Kidney epithelial cell (primary cell): ENCODE data around the gene CFAP299. TPM values are rescaled to one million over a fixed set of nuclear protein-coding genes. Genes with fewer than 3 reads are reported as not detected.
A peak's percentile ranks its signal among the peaks of the same experiment; 100 is the strongest.

Experiments used
- DNase-seq: peaks from one replicate; pipeline ENCODE4 v3.0.0-alpha.2; 2010; ENCODE audit warnings: low read depth
- H3K27me3 ChIP-seq: 2 replicates; pipeline ENCODE4 v1.6.0; 2011; ENCODE audit warnings: low read length; ENCODE audit not compliant: control insufficient read depth, insufficient read depth
- H3K36me3 ChIP-seq: 2 replicates; pipeline ENCODE4 v1.5.1; 2011; ENCODE audit warnings: low read length; ENCODE audit not compliant: control insufficient read depth, insufficient read depth
- H3K4me3 ChIP-seq: 2 replicates; pipeline ENCODE4 v1.5.1; 2011; ENCODE audit warnings: low read depth, mild to moderate bottlenecking, control low read depth, low read length
- total RNA-seq: library from RNA; depleted of rRNA; stranded (reverse); fragments of >200 nt; gene quantifications from 2 replicates; pipeline ENCODE4 v1.2.3, GENCODE V29; 2015
- TF ChIP-seq, protein P1 (sequence below): IDR thresholded peaks from 2 replicates; pipeline ENCODE4 v1.5.1; 2011; ENCODE audit warnings: mild to moderate bottlenecking, moderate library complexity, low read length, control low read depth, inconsistent platforms; ENCODE audit not compliant: insufficient read depth, poor library complexity, severe bottlenecking

The CFAP299 gene
- total RNA-seq, 1 donor from 2014 or later, result not detected

- TF ChIP-seq, protein P1, sequence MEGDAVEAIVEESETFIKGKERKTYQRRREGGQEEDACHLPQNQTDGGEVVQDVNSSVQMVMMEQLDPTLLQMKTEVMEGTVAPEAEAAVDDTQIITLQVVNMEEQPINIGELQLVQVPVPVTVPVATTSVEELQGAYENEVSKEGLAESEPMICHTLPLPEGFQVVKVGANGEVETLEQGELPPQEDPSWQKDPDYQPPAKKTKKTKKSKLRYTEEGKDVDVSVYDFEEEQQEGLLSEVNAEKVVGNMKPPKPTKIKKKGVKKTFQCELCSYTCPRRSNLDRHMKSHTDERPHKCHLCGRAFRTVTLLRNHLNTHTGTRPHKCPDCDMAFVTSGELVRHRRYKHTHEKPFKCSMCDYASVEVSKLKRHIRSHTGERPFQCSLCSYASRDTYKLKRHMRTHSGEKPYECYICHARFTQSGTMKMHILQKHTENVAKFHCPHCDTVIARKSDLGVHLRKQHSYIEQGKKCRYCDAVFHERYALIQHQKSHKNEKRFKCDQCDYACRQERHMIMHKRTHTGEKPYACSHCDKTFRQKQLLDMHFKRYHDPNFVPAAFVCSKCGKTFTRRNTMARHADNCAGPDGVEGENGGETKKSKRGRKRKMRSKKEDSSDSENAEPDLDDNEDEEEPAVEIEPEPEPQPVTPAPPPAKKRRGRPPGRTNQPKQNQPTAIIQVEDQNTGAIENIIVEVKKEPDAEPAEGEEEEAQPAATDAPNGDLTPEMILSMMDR, result no peak
- DNase-seq, result no peak
- H3K4me3 ChIP-seq, result no peak overlapping the region
- no peaks in the 10 kb centered on the region for H3K27me3 ChIP-seq
- H3K36me3 ChIP-seq, result no peaks in the 10 kb centered on the region
These were observed 373.7 kb downstream of the CFAP299 start for GRCh38 chr4:80709082-80709869.

DNA sequence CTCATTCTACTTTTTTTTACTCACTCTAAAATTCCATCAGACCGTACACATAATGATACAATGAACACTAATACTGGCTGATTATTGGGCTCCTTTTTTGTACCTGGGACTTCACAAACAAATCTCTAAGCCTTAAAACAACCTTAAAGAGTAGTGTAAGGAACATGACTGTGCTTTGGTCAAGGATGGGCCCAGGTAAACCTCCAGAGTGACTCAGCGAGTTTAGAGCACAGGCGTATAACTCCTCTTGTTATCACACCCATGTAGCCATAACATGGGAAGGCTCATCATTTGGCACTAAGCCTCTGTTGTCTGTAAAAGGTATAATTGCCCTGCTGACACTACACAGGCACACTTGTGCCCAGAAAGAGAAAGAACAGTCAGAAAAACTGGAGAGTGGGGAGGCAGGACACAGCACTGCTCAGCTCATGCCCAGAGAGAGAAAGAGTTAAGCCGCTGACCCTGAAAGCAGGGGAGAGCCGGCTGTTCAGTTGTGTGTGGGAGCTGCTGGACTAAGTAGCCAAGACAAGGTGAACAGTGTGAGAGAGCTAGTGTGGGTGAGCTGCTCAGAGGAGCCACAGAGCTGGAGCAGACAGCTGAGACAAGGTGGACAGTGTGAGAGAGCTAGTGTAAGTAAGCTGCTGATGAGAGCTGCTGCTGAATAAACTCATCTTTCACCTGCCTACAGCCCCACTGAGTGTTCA lies 375.4 kb downstream of the CFAP299 start:
- no peaks in the 10 kb centered on the region for H3K36me3 ChIP-seq
- TF ChIP-seq, protein P1, result no peak
- DNase-seq, result no peak
- H3K27me3 ChIP-seq, result no peaks in the 10 kb centered on the region
- no peak overlapping the region for H3K4me3 ChIP-seq

DNA sequence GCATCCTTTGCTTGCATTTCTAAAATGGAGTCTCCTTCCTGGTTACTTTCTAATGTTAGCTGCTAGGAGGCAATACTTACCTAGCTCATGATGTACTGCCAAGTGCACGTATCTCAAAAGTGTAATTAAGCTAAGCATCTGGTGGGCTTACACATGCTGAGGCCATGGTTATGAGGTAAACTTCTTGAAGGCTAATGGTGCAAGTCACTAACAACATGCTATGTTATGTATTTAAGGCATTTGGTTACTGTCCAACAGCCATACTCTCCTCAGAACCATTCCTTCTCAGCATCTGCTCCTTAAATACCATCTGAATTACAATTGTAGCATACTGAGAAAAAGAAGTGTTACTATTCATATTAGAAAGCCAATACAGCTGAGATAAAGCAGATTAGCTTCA lies 376.4 kb downstream of the CFAP299 start:
- Histone ChIP-seq H3K27me3 (no peaks in the 10 kb centered on the region), H3K4me3 (no peak overlapping the region), H3K36me3 (no peaks in the 10 kb centered on the region)
- TF ChIP-seq, protein P1, result no peak
- DNase-seq, result no peak

- no peaks in the 10 kb centered on the region for H3K36me3 ChIP-seq
- no peaks in the 10 kb centered on the region for H3K27me3 ChIP-seq
- TF ChIP-seq, protein P1, result no peak
- peak; percentile 18 for DNase-seq
- H3K4me3 ChIP-seq, result no peak overlapping the region
These were observed 377.9 kb downstream of the CFAP299 start for GRCh38 chr4:80713409-80713808.

DNA sequence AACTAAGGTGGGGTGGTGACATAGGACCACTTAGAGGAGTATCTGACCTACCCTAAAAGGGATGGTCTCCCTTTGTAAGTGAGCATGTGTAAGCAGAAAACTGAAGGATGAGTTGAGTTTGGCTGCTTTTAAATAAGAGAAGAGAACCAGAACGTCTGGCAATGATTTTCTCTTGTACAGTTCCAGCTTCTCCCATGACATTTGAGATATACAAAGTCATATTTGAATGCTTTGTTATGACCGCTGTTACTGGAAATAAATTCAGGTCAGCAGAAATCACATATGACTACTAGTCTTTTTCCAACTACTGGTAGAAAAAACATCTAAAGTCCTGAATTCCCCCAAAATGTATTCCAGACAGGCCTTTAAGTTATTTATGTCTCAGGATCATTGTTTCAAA lies 381.7 kb downstream of the CFAP299 start:
- TF ChIP-seq, protein P1, result no peak
- DNase-seq, result no peak
- no peaks in the 10 kb centered on the region for H3K27me3 ChIP-seq
- H3K4me3 ChIP-seq, result no peak overlapping the region
- H3K36me3 ChIP-seq, result no peaks in the 10 kb centered on the region

GRCh38 chr4:80726471-80726870 lies 390.9 kb downstream of the CFAP299 start:
- no peaks in the 10 kb centered on the region for H3K27me3 ChIP-seq
- DNase-seq, result no peak
- TF ChIP-seq, protein P1, result no peak
- no peaks in the 10 kb centered on the region for H3K36me3 ChIP-seq
- H3K4me3 ChIP-seq, result no peak overlapping the region
